CD4-positive, alpha-beta T cell treated with Interleukin-4 for 1 hour (primary cell): ENCODE data around the gene IQCM.

Experiments
- DNase-seq, 2 donors: peaks; one replicate each; pipeline ENCODE4 v3.0.0-alpha.2; 2020 to 2022

IQCM gene

DNA sequence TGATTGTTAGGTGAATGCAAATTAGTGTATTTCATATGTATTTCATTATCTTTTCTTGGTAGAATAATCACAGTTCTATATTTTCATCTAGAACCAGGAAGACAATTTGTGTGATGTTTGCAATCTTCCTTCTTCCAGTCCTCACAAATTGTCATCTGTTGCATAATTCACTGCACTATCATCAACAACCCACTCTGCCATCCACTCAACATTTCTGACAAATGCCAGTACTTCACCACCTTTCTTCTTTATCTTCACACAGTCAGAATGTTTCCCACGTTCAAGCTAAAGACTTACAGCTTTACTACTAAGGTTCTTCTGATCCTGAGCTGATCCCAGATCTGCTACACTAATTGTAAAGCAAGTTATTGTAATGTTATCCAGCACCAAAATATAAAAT, 107.8 kb downstream of the IQCM start:
- DNase-seq: no peak

DNA sequence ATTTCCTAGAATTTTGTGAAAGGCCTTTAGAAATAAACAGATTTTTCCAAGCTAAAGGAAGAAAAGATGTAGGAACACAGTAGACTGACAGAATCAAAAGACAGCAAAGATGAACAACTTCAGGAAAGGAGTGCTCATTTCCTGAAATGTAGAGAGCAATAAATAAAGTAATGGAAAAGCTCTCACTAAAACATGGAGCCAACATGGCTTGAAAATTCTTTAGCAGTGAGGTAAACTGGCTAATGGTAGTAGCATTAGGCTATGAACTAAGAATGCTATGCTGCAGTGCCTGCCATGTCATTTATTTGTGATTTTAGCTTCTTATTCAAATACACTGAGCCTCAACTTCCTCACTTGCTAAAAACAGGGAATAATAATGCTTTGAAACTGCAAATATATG, 108.7 kb downstream of the IQCM start:
- DNase-seq: no peak

DNA sequence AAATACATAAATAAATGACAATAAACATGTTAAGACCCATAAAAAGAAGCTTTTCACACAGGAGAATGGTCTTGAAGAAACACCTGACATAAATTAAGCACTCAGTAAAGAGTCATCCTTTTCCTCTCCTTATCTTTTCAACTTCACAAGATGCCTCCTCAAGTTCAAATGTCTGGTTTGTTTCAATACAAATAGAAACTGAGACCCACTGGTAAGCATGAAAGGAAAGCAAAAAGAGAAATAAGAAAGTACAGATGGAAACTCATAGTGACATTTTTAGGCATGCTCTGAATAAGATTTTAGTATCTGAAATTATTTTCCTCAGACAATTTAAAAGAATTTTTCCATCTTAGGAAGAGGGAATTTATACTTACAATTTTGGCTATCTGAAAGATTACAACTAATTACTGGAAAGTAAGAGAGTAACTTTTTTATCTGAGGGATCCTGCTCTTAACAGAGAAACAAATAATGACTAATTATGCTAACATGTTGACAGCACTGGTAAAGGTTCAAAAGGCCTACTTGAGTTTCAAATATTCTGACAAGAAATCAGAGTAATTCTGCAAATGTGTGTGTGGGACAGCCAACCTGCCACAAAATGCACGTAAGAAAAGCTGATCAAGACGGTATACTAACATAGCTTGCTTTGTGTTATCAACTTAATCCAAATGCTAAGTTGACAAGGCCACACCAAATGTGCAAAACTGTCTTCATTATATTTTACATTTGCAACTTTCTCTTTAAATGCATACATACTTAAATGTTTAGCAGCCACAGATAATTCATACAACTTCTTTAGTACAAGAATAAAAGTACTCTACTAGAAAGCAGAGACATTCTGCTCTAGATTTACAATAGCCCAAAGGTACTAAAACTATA, 113.0 kb downstream of the IQCM start:
- DNase-seq: no peak

DNA sequence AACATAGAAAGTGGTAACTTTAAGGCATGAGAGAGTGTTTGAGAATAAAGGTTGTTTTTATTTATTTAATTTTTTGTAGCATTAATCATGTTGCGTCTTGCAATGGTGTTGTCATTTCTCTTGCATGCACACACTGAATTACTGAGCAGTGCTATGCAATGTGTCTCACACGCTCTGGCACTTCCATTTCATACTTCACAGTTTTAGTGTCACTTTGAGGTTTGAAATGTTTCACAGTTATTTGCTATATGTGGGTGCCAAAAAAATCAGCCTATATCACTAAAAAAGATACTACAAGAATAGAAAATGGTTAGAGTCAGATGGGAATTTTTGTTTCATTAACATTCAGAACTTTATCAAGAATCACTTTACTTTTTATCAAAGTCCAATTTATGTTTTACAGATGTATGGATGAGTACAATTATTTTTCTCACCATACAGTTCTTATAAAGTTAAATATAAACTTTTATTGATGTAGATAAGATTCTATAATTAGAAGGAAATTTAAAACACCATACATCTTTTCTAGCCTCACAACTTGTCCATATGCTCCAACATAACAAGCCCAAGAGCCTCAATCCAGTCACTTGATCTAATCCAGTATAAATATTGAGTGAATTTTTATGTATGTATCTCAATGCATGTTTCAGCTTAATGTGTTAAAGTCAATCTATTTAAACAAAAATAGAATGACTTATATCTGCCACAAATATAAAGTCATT, 114.0 kb downstream of the IQCM start:
- no peak for DNase-seq

DNA sequence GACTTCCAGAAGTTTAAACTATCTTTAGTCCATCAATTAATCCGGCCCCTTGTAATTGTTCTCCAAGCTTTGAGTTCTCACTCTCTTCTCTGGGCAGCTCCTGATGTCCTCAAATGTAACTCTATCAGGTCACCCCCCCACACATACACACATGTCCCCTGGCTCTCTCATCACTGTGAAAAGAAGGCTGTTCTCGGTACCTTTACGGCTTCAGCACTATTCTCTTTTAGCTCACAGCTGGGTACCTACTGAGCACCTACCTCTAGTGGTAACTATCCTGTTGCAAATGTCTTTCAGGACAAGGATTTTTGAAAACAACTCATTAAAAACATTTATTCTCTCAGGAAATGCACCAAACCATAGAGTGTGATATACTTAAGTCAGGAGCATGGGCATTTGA, 115.4 kb downstream of the IQCM start:
- DNase-seq: no peak

DNA sequence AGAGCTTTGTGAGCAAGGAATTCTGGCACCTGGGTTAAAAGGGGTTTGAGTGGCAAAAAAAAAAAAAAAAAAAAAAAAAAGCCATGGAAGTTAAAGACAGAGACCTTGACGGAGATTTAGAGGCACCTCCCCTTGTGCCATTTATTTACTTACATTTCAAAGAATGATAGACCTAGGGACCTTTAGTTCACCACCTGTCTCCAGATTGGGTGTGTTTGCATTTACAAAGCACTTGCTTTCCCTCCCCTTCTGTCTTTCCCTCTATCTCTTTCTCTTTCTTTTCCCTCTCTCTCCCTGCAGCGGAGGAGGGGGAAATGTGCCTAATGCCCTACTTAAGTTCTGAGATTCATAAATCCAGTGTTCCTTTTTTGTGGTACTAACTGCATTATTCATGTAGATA, 116.0 kb downstream of the IQCM start:
- no peak for DNase-seq

DNA sequence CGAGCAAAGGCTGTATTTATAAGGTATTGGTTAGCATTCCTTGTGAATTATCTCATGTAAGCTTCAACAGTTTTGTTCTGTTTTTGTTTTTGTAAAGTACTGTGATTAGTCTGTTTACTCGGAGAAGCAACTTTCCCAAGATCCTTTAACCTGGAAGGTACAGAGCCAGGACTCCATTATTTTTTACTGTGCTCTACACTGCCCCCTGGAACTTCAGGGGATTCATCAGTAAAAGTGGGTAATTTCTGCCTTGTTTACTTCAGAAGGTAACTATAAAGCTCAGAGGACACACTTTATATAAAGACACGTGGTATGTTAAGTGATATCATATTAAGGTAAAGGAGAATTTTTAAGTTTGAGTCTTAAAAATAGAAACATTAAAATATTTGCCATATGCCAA, 124.9 kb downstream of the IQCM start:
- DNase-seq: no peak

DNA sequence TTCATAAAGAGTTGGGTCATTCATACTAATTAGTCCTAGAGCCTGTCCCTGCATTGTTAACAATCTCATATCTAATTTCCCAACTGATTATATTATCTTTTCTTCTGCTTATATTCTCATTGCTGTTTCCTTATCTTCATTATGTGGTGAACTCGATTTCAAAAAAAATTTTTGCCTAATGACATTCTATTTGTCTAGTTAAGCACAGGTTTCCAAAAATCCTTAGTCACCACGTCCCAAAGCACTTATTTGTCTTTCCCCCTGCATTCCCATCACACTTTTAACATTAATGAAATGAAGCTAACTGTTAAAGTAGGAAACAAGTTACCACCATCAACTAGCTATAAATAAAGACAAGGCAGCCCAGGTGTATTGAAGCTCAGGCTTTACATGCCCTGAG, 131.1 kb downstream of the IQCM start:
- DNase-seq: no peak

DNA sequence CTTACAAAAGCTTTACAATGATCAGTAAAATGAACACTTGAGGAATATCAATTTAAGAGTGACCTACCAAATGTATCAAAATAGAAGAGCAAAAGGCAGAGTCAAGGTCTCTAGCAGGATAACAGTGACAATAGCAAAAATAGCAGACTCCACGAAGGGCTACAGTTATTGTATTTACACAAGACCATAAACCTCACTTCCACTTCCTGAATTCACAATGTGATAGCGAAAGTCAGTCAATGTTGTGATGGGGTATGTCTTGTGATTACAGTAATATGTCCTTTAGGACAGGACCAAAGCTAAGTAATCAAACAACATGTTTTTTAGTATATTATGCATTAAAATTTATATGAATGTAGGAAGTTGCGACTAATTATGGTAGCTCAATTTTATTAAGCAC, 139.6 kb downstream of the IQCM start:
- DNase-seq: no peak

DNA sequence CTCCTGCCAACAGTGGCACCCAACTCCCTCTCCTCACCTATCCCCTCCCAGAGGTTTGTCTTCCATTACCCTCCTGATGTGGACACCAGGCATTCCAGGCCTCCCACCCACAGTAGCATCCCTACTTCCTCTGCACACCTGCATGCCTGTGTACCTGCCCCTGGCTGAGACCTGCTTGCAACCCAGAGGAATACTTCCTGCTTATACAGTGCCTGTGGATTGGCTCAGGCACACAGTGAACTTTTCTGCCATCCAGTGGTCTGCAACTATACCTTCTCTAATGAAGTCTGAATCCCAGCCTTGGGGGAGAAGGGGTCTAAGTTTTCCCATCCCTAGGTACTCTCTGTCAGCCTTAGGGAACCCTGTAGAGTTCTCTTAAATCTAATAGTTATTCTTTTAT, 169.9 kb downstream of the IQCM start:
- DNase-seq: no peak

DNA sequence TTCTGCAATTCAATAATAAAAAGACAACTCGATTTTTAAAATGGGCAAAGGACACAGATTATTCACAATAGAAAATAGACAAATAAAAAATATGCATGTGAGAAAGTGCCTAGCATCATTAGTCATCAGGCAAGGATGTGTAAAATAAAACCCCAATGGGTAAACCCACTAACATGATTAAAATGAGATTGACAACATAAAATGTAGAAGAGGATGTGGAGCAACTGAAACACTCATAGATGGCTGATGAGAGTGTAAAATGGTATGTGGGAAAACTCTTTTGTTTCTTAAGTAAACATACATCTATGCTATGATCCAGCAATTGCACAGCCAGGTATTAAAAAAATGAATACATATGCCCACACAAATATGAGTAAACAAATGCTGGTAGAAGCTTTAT, 177.6 kb downstream of the IQCM start:
- no peak for DNase-seq

DNA sequence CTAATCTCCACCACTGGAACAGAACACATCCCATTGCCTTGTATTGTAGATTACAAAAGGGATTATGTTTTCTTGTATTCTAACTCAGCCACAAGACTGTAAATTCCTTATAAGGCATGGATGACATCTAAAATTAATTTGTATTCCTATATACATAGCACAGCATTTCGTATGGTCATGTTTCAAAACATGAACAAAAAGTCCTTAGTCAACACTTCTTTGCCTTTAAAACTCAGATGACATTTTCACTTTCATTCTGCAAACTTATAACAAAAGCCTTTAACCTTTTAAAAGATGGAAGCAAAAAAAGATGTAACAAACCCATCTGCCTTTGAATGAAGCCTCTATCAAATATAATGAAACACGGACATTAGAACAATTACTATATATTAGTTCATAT, 181.3 kb downstream of the IQCM start:
- no peak for DNase-seq

DNA sequence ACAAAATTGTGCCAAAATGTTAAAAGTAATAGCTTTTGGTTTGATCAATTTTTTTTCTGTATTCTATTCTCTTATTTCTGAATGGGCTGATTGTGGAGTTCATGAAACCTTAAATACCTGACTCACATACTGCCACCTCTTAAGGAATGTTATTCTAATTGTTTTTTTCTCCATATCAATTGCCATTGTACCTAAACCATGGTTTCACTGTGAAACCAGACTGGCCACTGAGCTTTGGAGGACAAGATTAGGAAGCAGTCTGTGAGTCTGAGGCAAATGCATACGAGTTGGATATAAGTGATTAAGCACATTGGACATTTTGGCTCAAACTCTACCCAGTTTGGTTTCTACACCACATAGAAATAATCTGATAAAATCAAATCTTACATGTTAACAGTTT, 184.0 kb downstream of the IQCM start:
- no peak for DNase-seq

DNA sequence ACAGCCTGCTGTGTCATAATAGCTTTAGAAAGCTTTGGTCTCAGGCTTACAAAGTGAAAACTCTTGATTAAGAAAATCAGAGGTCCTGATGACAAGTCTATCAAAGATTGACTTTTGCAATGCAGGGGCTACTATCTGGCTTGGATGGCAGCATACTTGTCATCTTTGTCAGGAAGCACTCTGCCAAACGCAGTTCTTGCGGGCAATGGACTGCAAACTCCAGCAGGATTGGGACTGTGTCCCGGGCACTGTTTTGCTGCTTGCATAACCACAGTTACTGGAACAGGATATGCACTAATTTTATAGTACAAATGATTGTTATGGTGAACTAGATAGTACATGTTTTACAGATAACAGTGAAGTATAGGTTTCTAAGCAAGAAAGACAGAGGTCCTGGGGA, 185.6 kb downstream of the IQCM start:
- DNase-seq: no peak

DNA sequence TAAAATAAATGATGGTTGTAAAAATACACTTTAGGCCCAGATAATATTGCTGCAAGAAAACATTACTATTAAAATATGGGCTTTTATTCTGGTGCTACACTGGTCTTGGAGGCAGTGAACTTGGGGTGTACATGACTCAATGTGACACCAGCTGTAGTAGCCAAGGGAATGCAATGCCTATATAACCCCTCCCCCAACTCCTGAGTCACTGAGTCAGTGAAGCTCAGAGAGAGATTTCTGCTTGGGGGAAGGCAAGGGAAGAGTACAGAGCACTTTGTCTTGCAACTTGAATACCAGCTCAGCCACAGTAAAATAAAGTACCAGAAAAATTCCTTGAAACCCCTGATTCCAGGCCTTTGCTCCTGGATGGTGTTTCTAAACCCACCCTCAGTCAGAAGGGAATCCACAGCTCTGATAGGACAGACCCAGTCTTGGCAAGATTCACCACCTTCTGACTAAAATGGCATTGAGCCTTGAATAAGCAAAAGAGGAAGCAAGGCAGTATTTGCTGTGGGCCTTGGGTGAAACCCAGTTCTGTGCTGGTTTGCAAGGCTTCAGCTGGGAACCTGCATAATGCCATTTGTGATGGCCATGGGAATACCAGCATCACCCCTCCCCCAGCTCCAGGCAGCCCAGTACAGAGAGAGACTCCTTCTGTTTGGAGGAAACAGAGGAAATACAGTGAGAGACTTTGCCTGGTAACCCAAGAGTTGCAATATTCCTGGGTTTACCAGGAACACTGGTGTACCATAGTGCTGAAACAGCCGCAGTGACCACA, 209.9 kb downstream of the IQCM start:
- DNase-seq: no peak

DNA sequence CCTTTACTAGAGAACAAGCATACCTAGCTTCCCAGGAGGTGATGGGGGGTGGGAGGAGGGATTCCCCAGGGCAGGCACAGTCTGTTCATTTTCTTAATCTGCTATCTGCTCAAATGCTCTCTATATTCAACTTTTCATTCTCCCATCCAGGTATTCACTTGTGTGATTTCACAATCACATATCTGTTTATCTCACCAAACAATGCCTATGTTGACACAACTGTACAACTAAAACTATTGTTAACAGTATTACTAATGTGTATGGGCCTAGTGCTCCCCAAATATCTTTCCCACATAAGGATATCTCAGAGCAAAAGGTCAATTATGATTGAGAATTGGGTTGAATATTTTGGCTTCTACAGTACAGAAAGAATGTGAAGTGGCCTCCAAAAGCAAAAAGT, 210.8 kb downstream of the IQCM start:
- no peak for DNase-seq

DNA sequence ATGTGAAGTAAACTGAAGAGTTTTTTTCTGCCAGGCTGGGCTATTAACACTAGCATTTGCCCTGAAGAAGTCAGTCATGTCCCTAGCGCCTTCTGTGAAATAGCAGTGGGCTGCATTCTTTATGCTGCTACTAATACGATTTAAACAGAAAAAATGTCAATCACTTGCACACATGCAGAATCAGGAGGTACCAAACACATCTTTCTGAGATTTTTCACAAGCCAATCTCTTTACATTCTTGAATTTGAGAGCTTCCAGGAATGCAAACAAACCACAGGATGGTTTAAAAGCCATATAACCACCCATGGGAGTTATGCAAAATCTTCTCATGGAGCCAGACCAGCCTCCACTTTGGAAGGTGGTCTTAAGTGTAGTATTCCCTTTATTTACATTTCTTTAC, 220.1 kb downstream of the IQCM start:
- no peak for DNase-seq

DNA sequence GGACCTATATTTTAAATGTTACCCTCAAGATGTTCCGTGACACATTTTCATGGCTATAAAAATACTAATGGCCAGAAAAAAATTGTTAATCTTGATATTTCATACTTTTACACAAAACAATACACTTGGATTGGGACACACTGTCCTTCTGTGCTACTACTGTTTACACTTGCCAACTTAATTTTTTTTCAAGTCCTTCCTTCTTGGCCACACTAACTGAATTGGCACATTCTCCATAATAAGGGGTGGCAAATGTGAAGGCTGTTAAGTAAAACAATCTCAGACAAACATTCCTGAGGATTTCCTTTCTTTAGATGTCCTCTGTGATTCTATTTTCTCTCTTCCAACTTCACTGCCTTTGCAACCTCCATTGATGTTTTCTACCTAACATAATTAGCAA, 225.8 kb downstream of the IQCM start:
- no peak for DNase-seq

DNA sequence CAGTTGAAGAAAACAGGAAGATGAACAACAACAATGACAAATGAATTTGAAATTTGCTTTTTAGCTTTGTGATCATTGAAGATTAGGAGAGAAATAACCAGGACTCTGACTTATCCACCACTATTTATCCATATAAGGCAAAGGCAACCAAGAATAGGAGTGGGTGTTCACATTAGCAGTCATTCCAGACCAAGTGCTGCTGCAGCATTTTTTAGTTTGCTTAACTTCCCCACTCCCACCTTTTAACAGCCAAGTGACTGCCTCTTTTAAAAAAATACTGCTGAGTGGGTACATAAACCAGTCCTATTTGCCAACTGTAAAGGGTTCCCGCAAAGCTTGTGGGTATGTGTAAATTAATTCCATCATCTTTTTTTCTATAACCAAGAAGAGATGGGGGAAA, 230.9 kb downstream of the IQCM start:
- DNase-seq: no peak

DNA sequence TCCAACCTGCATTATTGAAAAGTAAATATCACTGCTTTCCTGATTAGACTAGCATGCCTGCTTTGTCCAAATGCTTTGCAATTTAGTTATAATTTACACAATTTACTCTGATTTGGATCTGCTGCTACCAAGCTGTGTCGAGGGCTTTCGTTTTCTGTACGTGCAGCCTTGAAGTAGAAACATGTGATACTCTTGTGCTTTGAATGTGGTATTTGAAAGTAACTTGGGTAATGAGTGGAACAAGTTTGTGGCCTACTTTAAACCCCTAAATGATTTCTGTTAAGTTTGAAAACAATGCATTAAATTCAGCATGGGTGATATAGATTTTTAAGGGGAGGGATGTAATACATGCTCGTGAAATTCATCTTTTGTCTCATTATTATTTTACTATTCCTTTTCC, 240.7 kb downstream of the IQCM start:
- DNase-seq: no peak

DNA sequence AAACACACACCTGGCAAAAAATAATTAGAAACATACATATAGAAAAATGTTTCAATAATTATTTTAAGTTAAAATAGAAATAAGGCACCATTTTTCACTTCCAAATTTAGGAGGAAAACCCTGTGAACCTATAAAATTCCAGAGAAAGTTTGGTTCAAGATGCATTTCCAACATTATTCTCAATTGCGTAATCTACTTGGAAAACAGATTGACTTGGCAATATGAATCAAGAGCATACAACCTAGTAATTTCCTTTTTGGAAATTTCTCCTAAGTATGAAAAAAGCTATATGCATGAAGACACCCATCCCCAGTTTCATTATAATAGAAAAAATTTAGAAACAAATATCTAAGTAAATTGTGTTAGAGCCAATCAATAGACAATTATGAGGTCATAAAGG, 242.9 kb downstream of the IQCM start:
- DNase-seq: no peak

DNA sequence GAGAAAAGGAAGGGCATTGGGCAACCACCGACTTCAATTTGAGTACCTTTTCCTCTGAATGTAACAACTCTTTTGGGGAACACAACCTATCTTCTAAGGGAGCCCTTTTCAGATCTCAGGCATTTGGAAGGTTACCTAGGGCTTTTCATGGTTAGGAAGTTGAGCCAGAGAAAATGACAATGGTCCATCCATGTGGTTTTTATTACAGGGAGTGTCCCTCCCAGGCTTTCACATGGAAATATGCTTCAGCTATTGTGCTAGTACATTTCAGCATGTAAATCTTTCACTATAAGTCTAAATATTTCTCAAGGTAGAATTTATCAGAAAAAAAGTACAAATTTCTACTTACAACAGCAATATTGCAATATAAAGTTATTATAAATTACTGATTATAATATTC, 259.8 kb downstream of the IQCM start:
- DNase-seq: no peak

DNA sequence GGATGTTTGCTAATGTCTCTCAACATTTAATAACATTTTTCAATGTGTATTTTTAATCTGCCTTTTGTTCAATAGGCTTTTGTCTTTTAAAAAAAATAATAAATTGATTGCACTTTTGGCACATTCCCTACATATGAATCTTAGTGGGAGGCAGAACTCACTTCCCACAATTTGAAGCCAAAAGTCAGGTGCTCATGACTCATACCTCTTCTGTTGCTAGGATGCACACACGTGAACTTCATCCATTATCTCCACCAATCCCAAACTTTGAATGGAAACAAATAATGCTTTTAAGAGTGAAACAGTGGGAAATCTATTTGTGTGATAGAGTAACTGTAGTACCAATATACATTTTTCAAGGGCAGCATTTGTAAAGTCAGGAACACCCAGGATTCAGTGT, 260.5 kb downstream of the IQCM start:
- DNase-seq: no peak

DNA sequence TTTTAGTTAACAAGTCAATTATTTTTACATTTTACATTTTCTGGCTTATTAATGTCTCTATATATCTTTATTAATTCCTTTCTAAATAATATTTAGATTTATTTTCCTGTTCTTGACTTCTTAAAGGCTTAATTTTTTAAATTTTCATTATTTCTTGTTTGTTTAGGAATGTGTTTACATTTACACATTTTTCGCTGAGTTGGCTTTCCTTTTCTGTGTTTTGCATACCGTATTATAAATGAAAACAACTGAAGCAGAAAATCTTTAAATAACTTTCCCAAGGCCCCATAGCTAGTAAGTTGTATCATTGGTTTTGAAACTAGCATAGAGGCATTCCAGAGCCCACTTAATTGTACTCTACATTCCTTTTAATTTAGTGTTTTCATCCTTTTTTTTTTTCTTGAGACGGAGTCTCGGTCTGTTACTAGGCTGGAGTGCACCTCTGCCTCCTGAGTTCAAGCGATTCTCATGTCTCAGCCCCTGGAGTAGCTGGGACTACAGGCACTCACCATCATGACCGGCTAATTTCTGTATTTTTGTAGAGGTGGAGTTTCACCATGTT, 261.6 kb downstream of the IQCM start:
- no peak for DNase-seq
